Measurements from ENCODE around the gene KIF26B. TPM values are rescaled to one million over a fixed set of nuclear protein-coding genes. Genes with fewer than 3 reads are reported as not detected.

The KIF26B gene
- total and polyA plus RNA-seq, 10 of the 15 experiments (the other 5 are each of a cell fraction or from before 2014, with no cell fraction given): 0.35 to 11.6 (median 2.2) TPM

- no peaks in the 10 kb centered on the region for H3K36me3 ChIP-seq (ENCODE audit: control insufficient read depth in 2 of 2, insufficient read depth in 2 of 2, low read length in 1 of 2)
- H3K4me2 ChIP-seq (ENCODE audit: control insufficient read depth, insufficient read depth): no peak overlapping the region
- RAD21 ChIA-PET (ENCODE audit: unreplicated experiment): no interaction called here
- no peak for DNase-seq (ENCODE audit: low read depth, low spot score)
- ATAC-seq: no peak
- CTCF ChIA-PET: no interaction called here
- no peaks in the 10 kb centered on the region for H3K9me3 ChIP-seq (replicated peaks; ENCODE audit: control insufficient read depth, insufficient read depth, low read length)
- intact Hi-C loops (cut with micrococcal nuclease; ENCODE audit: unreplicated experiment) (no loop called here), in situ Hi-C loops (cut with MboI) (no loop called here)
- no peak overlapping the region for H3K27ac ChIP-seq (ENCODE audit: control insufficient read depth, insufficient read depth)
- H2AFZ ChIP-seq (ENCODE audit: control insufficient read depth, low read depth, low read length): no peak overlapping the region
- POLR2A ChIA-PET: no interaction called here
- SMC1A ChIA-PET (ENCODE audit: uncharacterized antibody, unreplicated experiment): interaction anchor here (1.4 kb wide), 1 partner anchor 10 kb away, joined by 3 read pairs; no protein-coding TSS in a partner anchor
- H3K4me1 ChIP-seq (ENCODE audit: control insufficient read depth, insufficient read depth, low read length): no peaks in the 10 kb centered on the region
- no peaks in the 10 kb centered on the region for H3K79me2 ChIP-seq (ENCODE audit: control insufficient read depth, insufficient read depth, low read length)
- BruUV-seq (replicated peaks): no TSS peak
- H3K9ac ChIP-seq (ENCODE audit: control insufficient read depth, insufficient read depth, low read length): no peak overlapping the region
- 32% methylated on average over 6 of the region's 6 CpGs for WGBS (ENCODE audit: insufficient coverage, insufficient replicate concordance, low lambda C conversion rate, missing lambda C conversion rate)
- H4K20me1 ChIP-seq (ENCODE audit: control insufficient read depth, insufficient read depth): no peaks in the 10 kb centered on the region
- no peak for TF ChIP-seq TCF3 (IDR thresholded peaks at IDR 0.05; ENCODE audit: borderline replicate concordance, insufficient read depth, low read depth, low read length)
- TF ChIP-seq CHD4 (IDR thresholded peaks at IDR 0.05): no peak
- no peak for TF ChIP-seq SUZ12 (IDR thresholded peaks at IDR 0.05; ENCODE audit: unreplicated experiment)
- TF ChIP-seq STAT1 (conservative IDR thresholded peaks at IDR 0.05): no peak
- TF ChIP-seq CEBPZ (IDR thresholded peaks at IDR 0.05; ENCODE audit: low read depth, low read length): no peak
- TF ChIP-seq, protein P1, sequence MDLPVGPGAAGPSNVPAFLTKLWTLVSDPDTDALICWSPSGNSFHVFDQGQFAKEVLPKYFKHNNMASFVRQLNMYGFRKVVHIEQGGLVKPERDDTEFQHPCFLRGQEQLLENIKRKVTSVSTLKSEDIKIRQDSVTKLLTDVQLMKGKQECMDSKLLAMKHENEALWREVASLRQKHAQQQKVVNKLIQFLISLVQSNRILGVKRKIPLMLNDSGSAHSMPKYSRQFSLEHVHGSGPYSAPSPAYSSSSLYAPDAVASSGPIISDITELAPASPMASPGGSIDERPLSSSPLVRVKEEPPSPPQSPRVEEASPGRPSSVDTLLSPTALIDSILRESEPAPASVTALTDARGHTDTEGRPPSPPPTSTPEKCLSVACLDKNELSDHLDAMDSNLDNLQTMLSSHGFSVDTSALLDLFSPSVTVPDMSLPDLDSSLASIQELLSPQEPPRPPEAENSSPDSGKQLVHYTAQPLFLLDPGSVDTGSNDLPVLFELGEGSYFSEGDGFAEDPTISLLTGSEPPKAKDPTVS (IDR thresholded peaks at IDR 0.05; ENCODE audit: low read depth, low read length): no peak
- TF ChIP-seq CHD1 (IDR thresholded peaks at IDR 0.05; ENCODE audit: low read depth, low read length): no peak
- TF ChIP-seq YY1 (IDR thresholded peaks at IDR 0.05; ENCODE audit: low read depth, low read length): no peak
- TF ChIP-seq, protein P2, sequence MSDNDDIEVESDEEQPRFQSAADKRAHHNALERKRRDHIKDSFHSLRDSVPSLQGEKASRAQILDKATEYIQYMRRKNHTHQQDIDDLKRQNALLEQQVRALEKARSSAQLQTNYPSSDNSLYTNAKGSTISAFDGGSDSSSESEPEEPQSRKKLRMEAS (IDR thresholded peaks at IDR 0.05; ENCODE audit: low read depth, low read length): no peak
- no peak for TF ChIP-seq SIX5 (IDR thresholded peaks at IDR 0.05; ENCODE audit: low read depth, low read length, severe bottlenecking)
- TF ChIP-seq YBX1 (IDR thresholded peaks at IDR 0.05): no peak
- no peak for TF ChIP-seq EP300 (IDR thresholded peaks at IDR 0.05; ENCODE audit: borderline replicate concordance in 1 of 2, control insufficient read depth in 1 of 2, low read depth in 2 of 2, low read length in 2 of 2)
- no peak for TF ChIP-seq JUND (IDR thresholded peaks at IDR 0.05; ENCODE audit: low read depth, low read length)
- TF ChIP-seq SMC3 (IDR thresholded peaks at IDR 0.05; ENCODE audit: borderline replicate concordance, low read length): no peak
- no peak for TF ChIP-seq NR2C1 (IDR thresholded peaks at IDR 0.05)
- no peak for TF ChIP-seq ETV6 (conservative IDR thresholded peaks at IDR 0.05 in 1 of 2, IDR thresholded peaks at IDR 0.05 in 1 of 2; ENCODE audit: borderline replicate concordance in 1 of 2, low read depth in 1 of 2)
- H3K27me3 ChIP-seq (replicated peaks in 1 of 2; ENCODE audit: control insufficient read depth in 2 of 2, insufficient read depth in 2 of 2, low read length in 1 of 2): no peaks in the 10 kb centered on the region
- H3K4me3 ChIP-seq: no peak overlapping the region
- FAIRE-seq: no peak
Observed at GRCh38 chr1:245475961-245476516, 321.3 kb downstream of the KIF26B start.
